ENCODE measurements around the gene PRCC.
A peak's percentile ranks its signal among the peaks of the same experiment; 100 is the strongest.

PRCC gene

GRCh38 chr1:156796340-156797097 lies 29.2 kb downstream of the PRCC start:
- no peak for DNase-seq (ENCODE audit: low read depth, low spot score)

- no peak for DNase-seq (ENCODE audit: low read depth, low spot score)
Measured at GRCh38 chr1:156797212-156797871, 30.0 kb downstream of the PRCC start.

- peak; percentile 70 for DNase-seq (ENCODE audit: low read depth, low spot score)
Measured at GRCh38 chr1:156801409-156802121, 34.2 kb downstream of the PRCC start.

- DNase-seq (ENCODE audit: low read depth, low spot score) = no peak
Measured at GRCh38 chr1:156802421-156802935, 35.1 kb downstream of the PRCC start.

- DNase-seq (ENCODE audit: low read depth, low spot score) = no peak
Measured at GRCh38 chr1:156803086-156803851, 35.9 kb downstream of the PRCC start.

- no peak for DNase-seq (ENCODE audit: low read depth, low spot score)
Measured at GRCh38 chr1:156804026-156804425, 36.7 kb downstream of the PRCC start.

GRCh38 chr1:156804572-156805243 lies 37.4 kb downstream of the PRCC start:
- no peak for DNase-seq (ENCODE audit: low read depth, low spot score)

- DNase-seq (ENCODE audit: low read depth, low spot score) = peak; percentile 47
Measured at GRCh38 chr1:156805766-156806511, 38.6 kb downstream of the PRCC start.

GRCh38 chr1:156806512-156807440 lies 39.4 kb downstream of the PRCC start:
- no peak for DNase-seq (ENCODE audit: low read depth, low spot score)

GRCh38 chr1:156807627-156808026 lies 40.3 kb downstream of the PRCC start:
- no peak for DNase-seq (ENCODE audit: low read depth, low spot score)

- DNase-seq (ENCODE audit: low read depth, low spot score) = no peak
Measured at GRCh38 chr1:156808186-156809030, 41.1 kb downstream of the PRCC start.

GRCh38 chr1:156809281-156809680 lies 41.9 kb downstream of the PRCC start:
- DNase-seq (ENCODE audit: low read depth, low spot score) = no peak

GRCh38 chr1:156809711-156810366 lies 42.5 kb downstream of the PRCC start:
- DNase-seq (ENCODE audit: low read depth, low spot score) = no peak

GRCh38 chr1:156811168-156811567 lies 43.8 kb downstream of the PRCC start:
- no peak for DNase-seq (ENCODE audit: low read depth, low spot score)

- DNase-seq (ENCODE audit: low read depth, low spot score) = no peak
Measured at GRCh38 chr1:156812293-156812990, 45.1 kb downstream of the PRCC start.

GRCh38 chr1:156813298-156813697 lies 46.0 kb downstream of the PRCC start:
- DNase-seq (ENCODE audit: low read depth, low spot score) = no peak
